COLO829 (cell line): ENCODE results near the gene SAG.

Experiments
- DNase-seq: peaks from one replicate; pipeline ENCODE4 v3.0.0; 2012; ENCODE audit warnings: low spot score

Gene SAG

GRCh38 chr2:233307565-233307964, at the start of gene SAG:
Gene SAG (plus strand): TSS chr2:233307816. CDS start chr2:233309190, 1,374 bp downstream.
- DNase-seq: no peak

GRCh38 chr2:233258211-233258610, 49.4 kb upstream of the SAG start:
- DNase-seq: no peak

DNA sequence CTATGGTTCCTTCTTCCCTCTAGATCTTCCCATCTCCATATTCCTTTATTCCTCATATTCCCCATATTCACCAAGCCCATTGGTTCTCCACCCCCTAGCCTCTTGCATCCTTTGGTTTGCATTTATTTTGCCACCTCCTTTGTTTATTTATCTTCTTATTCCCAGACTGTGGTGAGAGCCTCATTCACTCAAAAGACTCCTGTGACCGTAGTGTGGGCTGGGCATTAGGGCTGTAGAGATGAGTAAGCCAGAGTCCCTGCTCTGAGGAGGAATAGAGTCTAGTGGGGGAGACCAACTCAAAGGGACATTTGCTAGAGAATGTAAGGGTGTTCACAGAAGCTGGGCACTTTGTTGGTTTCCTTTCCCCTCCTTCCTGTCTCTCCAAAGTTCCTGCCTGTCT, 47.9 kb upstream of the SAG start:
- DNase-seq: no peak

DNA sequence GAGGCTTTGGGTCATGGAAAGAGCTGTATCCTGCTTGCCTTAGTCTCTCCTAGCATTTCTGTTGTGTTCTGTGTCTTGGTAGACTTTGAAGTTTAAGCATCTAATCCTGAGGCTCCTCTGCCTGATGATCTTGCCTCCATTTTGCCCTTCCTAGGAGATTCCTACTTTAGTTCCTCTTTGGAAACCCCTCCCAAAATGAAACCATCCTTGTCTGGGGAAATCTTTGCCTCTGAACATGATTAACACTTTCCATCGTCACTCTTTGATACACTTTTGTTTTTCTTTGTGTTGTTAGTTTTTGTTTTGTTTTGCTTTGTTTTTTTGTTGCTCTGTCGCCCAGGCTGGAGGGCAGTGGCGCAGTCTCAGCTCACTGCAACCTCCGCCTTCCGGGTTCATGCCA, 47.0 kb upstream of the SAG start:
- no peak for DNase-seq

- DNase-seq: no peak
These were observed 45.6 kb upstream of the SAG start for GRCh38 chr2:233261819-233262555.

- no peak for DNase-seq
These were observed 45.1 kb upstream of the SAG start for GRCh38 chr2:233262562-233262961.

DNA sequence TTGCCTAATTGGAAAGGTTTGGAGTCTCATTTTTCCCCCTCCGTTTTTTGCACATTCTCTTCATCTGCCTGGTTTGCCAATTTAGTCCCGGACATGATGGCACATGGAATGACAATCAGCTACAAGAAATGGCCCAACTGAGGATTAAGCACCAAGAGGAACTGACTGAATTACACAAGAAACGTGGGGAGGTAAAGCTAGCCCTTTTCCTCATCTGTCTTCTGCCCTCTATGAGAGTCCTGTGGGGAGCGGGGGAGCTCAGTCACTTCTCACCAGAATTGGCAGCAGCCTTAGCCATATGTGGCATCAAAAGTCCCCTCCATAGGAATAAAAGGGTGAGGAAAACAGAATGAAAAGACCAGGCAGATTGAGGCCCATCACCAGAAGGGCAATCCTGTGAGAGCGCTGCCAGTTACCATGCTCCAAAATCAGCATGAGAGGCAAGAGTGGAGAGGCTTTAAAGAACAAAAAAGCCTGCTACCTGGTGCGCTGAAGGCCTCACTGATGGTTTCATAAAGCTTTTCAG, 44.5 kb upstream of the SAG start:
- no peak for DNase-seq

- no peak for DNase-seq
These were observed 42.9 kb upstream of the SAG start for GRCh38 chr2:233264667-233265066.

GRCh38 chr2:233265899-233266431, 41.7 kb upstream of the SAG start:
- no peak for DNase-seq

DNA sequence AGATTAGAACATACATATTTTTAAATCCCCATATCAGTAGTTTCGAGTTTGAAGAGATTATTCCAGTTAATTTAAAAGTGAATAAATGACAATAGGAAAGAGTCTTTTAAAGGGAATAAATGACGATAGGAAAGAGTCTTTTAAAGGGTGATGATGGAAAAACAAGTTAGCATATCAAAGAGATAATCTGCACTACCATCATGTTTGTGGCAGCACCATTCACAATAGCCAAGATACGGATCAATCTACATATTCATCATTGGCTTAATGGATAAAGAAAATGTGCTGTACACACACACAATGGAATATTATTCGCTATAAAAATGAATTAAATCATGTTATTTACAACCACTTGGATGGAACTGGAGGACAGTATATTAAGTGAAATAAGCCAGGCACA, 41.1 kb upstream of the SAG start:
- no peak for DNase-seq

DNA sequence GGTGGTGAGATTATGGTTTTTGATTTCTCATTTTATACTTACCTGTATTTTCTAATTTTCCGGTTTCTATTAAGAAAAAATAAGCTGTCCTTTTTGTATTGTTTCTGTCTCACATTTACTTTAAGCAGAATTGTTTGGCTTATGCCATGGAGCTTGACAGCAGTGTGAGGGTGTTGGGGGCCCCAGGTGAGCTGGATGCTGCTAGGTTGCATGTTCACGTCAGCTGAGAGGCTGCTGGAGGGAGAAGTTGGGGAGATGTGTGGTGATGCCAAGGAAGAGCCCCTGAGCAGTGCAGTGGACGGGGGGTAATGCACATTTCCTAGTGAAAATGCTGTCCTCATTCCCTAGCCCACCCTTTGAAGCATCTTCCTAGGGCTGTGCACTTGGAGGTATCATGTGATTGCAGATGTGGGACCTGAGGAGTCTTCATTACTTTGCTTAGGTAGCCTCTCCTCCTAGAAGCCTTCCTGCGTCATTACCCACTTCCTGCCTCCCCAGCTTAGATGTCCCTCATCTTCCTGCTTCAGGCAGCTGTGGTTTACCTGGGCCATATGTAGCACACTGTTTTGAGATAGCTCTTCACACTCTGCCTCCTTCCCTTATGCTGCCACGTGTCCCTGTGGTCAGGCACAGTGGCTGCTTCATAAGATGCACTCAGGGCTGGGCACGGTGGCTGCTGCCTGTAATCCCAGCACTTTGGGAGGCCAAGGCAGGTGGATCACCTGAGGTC, 39.9 kb upstream of the SAG start:
- DNase-seq: no peak

GRCh38 chr2:233270366-233270765, 37.2 kb upstream of the SAG start:
- no peak for DNase-seq

DNA sequence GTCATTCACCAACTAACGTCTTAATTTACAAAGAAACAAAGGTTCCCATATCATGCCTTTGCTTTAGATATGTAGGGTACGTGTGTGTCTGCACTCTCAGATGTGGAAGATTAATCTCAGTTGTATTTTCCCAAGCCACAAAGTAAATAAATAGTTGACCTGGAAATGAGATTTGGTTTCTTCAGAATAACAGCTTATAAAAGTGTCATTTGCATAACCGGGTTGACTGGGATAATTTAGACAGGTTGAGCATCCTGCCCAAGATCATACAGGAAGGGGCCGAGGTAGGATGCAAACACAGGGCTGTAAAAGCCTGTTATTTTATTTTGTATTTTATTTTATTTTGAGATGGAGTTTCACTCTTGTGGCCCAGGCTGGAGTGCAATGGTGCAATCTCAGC, 36.7 kb upstream of the SAG start:
- DNase-seq: no peak

- no peak for DNase-seq
These were observed 35.9 kb upstream of the SAG start for GRCh38 chr2:233271693-233272092.

DNA sequence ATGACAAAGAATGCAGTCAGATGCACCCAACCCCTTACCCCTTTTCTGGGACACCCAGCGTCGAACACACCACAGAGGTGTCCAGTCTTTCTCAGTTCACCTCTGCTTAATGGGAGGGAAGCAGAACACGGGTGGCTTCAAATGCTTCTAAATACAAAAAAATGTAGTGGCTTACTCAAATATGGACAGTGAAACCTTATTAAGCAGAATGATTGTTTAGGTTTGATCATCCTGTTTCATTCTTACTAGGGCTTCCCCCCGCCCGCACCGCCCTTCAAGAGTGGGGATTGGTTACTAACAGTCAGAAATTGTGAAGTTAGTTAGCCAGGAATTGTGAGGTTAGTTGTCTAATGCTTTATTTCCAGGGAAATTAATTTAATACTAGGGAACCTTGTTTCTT, 34.5 kb upstream of the SAG start:
- DNase-seq: no peak

GRCh38 chr2:233275223-233275622, 32.4 kb upstream of the SAG start:
- DNase-seq: no peak

GRCh38 chr2:233278921-233279320, 28.7 kb upstream of the SAG start:
- DNase-seq: no peak

DNA sequence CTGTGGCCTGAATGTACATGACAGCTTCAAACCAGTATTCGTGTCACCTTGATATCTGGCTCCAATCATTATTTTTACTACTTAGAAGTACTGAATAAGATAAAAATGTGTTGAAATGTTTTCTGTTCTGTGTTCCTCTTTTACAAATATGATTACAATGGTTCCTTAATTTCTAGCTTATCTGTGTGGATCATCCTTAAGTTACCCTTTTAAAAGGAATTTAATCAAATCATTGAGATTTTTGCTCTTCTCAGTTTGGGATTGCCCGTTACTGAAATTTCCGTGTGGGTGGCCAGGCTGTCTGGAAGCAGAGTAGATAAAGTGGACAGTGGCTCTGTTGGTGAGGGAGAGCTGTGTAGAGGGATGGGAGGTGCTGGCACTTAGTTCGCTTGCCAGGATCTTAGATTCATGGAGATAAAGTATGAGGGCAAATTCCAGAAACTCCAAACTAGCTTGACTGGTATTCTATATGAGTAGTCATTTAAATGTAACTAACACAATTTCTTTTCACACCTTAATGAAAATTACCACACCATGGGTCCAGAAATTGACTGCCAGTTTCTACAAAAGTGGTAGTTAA, 27.4 kb upstream of the SAG start:
- no peak for DNase-seq

- DNase-seq: no peak
These were observed 26.1 kb upstream of the SAG start for GRCh38 chr2:233281553-233281952.

- no peak for DNase-seq
These were observed 25.5 kb upstream of the SAG start for GRCh38 chr2:233281992-233282603.

GRCh38 chr2:233285921-233286320, 21.7 kb upstream of the SAG start:
- DNase-seq: no peak

DNA sequence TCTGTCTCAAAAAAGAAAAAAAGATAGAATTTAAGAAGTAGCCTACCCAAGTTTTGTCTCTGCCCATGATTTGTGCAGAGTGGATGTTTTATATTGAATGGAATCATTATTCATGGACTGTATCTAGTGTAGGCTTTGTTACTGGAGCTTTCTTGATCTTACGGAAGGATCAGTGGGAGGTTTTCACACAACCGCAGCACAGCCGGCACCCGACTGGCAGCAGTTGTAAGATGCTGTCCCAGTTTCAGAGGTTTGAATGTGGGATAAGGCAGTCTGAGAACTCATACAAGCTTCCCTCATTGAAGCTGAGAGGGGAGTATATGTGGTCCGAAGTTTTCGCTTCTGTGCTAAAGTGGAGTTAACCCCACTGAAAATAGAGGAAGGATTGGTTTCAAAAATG, 19.7 kb upstream of the SAG start:
- DNase-seq: no peak
